ENCODE results near the gene HMCN1. TPM values are rescaled to one million over a fixed set of nuclear protein-coding genes. Genes with fewer than 3 reads are reported as not detected.

HMCN1 gene
- total RNA-seq, 6 experiments from 2014 or later = 4.7 to 7.5 (median 5.7) TPM

DNA sequence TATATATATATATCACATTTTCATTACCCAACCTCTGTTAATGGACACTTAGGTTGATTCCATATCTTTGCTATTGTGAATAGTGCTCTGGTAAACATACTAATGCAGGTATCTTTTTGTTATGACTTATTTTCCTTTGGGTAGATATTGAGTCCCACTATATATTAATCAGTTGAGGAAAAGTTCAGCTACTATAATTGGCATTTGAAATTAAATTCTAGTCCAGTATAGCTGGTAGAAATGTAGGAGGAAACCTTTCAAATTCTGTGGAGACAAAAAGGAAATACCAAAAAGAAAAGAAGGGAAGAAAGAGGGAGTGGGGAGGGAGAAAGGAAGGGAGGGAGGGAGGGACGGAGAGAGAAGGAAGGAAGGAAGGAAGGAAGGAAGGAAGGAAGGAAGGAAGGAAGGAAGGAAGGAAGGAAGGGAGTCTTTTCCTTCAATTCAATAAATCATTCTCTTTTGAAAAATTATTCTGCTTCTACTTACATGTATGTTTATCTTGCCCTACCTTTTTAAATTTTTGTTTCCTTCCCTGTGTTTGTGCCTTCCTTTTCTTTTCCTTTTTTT is 329.0 kb downstream of the HMCN1 start:
- ATAC-seq (no peak), DNase-seq (no peak)
- peaks cover 0 to 19% (median 8%) of the 10 kb centered on the region in 4 donors for H3K4me1 ChIP-seq
- TF ChIP-seq, protein P1, sequence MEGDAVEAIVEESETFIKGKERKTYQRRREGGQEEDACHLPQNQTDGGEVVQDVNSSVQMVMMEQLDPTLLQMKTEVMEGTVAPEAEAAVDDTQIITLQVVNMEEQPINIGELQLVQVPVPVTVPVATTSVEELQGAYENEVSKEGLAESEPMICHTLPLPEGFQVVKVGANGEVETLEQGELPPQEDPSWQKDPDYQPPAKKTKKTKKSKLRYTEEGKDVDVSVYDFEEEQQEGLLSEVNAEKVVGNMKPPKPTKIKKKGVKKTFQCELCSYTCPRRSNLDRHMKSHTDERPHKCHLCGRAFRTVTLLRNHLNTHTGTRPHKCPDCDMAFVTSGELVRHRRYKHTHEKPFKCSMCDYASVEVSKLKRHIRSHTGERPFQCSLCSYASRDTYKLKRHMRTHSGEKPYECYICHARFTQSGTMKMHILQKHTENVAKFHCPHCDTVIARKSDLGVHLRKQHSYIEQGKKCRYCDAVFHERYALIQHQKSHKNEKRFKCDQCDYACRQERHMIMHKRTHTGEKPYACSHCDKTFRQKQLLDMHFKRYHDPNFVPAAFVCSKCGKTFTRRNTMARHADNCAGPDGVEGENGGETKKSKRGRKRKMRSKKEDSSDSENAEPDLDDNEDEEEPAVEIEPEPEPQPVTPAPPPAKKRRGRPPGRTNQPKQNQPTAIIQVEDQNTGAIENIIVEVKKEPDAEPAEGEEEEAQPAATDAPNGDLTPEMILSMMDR (IDR thresholded peaks at IDR 0.05) = no peak
- TF ChIP-seq POLR2A (IDR thresholded peaks at IDR 0.05) = no peak
- H3K9me3 ChIP-seq = no peaks in the 10 kb centered on the region
- no peak overlapping the region for H3K4me3 ChIP-seq
- intact Hi-C loops (cut with DNase I) = no loop called here
- no peak overlapping the region for H3K27ac ChIP-seq
- no peaks in the 10 kb centered on the region for H3K36me3 ChIP-seq
- WGBS (ENCODE audit: insufficient coverage, low coverage, low lambda C conversion rate, missing lambda C conversion rate) = 50% methylated on average over 1 of the region's 1 CpG
- H3K27me3 ChIP-seq = no peaks in the 10 kb centered on the region

DNA sequence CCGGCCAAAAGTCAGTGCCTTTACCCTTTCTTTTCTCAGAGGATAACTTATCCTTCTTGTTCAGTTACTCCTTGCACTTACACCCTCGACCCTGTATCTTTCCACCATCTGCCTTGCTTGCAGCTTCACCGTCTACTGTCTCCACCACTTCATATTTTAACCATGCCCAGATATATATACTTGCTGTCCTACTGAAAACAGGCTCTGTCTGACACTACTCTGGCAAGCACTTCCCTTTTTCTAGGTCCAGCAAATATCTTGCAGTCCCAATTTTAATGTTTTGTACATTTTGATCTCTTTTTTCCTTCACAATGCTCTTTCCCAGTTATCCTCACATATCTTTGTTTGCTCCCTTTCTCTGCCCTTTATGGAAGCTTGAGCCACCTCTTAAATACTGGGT is 332.2 kb downstream of the HMCN1 start:
- 61% methylated on average over 3 of the region's 3 CpGs for WGBS (ENCODE audit: insufficient coverage, low coverage, low lambda C conversion rate, missing lambda C conversion rate)
- Histone ChIP-seq H3K27me3 (no peaks in the 10 kb centered on the region), H3K4me3 (no peak overlapping the region), H3K4me1 (peaks cover 0 to 3% (median 0%) of the 10 kb centered on the region in 4 donors), H3K36me3 (no peaks in the 10 kb centered on the region), H3K9me3 (no peaks in the 10 kb centered on the region), H3K27ac (no peak overlapping the region)
- TF ChIP-seq, protein P1 (IDR thresholded peaks at IDR 0.05) = no peak
- TF ChIP-seq POLR2A (IDR thresholded peaks at IDR 0.05) = no peak
- intact Hi-C loops (cut with DNase I) = no loop called here
- ATAC-seq (no peak), DNase-seq (no peak)

DNA sequence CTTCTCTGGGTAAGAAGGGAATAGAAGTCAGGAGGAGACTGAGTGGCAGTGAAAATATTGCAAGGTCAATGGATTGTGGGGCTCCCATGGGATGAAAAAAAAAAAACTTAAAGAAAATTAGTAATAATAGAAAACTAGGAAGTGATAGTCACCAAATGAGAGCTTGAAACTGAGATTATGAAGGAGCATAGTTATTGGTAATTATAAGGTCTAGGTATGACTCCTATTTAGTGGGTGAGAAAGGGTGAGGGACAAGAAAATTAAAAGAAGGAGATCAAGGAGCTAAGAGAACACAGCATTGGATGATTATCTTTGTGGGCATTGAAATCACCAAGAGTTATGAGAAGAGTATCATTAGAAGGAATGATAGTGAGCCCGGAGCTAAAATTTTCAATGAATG is 339.5 kb downstream of the HMCN1 start:
- DNase-seq (no peak), ATAC-seq (no peak)
- H3K4me1 ChIP-seq = no peaks in the 10 kb centered on the region
- no peaks in the 10 kb centered on the region for H3K9me3 ChIP-seq
- no peak overlapping the region for H3K27ac ChIP-seq
- no peak for TF ChIP-seq POLR2A (IDR thresholded peaks at IDR 0.05)
- TF ChIP-seq, protein P1 (IDR thresholded peaks at IDR 0.05) = no peak
- no peaks in the 10 kb centered on the region for H3K36me3 ChIP-seq
- no peak overlapping the region for H3K4me3 ChIP-seq
- WGBS (ENCODE audit: insufficient coverage, low coverage, low lambda C conversion rate, missing lambda C conversion rate) = 55% methylated on average over 1 of the region's 1 CpG
- intact Hi-C loops (cut with DNase I) = no loop called here
- no peaks in the 10 kb centered on the region for H3K27me3 ChIP-seq

DNA sequence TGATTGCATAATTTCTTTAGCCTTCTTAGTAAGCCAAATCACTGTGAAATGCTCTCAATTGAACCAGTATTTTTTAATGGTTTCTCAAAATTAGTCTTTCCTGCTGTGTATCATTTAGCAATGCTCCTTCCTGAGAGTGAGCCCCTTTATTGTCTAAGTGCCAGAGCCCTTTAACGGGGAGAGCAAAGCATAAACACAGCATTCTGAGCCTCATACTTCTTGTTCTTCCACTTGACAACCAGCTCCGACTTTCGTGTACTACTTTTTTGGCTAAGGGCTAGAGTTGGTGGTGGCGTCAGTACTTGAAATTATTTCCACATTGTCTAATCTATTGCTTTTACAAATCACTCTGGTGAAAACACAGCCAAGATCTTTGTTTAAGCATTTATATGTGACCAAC is 341.8 kb downstream of the HMCN1 start:
- 58% methylated on average over 4 of the region's 4 CpGs for WGBS (ENCODE audit: insufficient coverage, low coverage, low lambda C conversion rate, missing lambda C conversion rate)
- H3K27me3 ChIP-seq = no peaks in the 10 kb centered on the region
- intact Hi-C loops (cut with DNase I) = no loop called here
- H3K27ac ChIP-seq = no peak overlapping the region
- no peaks in the 10 kb centered on the region for H3K36me3 ChIP-seq
- no peak for ATAC-seq
- H3K9me3 ChIP-seq = no peaks in the 10 kb centered on the region
- no peak overlapping the region for H3K4me3 ChIP-seq
- DNase-seq = no peak
- no peaks in the 10 kb centered on the region for H3K4me1 ChIP-seq
- TF ChIP-seq, protein P1 (IDR thresholded peaks at IDR 0.05) = no peak
- TF ChIP-seq POLR2A (IDR thresholded peaks at IDR 0.05) = no peak

DNA sequence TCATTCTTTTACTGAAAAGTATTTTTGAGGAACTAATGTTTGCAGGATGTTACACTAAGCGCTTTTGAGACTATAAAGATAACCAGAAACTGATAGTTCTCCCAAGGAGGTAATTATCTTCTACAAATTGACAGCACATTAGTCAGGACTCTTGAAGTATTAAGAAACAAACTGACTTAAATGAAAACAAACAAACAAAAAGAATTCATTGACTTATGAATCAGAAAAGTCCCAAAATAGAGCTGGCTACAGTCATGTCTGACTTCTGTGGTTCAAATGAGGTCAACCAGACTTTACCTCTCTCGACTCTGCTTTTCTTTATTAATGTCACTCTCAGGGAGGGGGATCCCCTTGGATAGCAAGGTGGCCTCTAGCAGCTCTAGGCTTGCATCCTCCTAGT is 344.1 kb downstream of the HMCN1 start:
- WGBS (ENCODE audit: insufficient coverage, low coverage, low lambda C conversion rate, missing lambda C conversion rate) = 63% methylated on average over 2 of the region's 2 CpGs
- intact Hi-C loops (cut with DNase I) = no loop called here
- H3K27ac ChIP-seq = no peak overlapping the region
- peaks cover 0 to 5% (median 0%) of the 10 kb centered on the region in 4 donors for H3K4me1 ChIP-seq
- no peaks in the 10 kb centered on the region for H3K36me3 ChIP-seq
- TF ChIP-seq, protein P1 (IDR thresholded peaks at IDR 0.05) = no peak
- no peak for TF ChIP-seq POLR2A (IDR thresholded peaks at IDR 0.05)
- no peaks in the 10 kb centered on the region for H3K27me3 ChIP-seq
- no peaks in the 10 kb centered on the region for H3K9me3 ChIP-seq
- ATAC-seq (no peak), DNase-seq (no peak)
- no peak overlapping the region for H3K4me3 ChIP-seq

Measured in right lobe of liver (tissue), 6 donors.